PFSK-1 (cell line): ENCODE results near the gene IGF2BP1.

Experiments
- FOXP2 ChIP-seq: optimal IDR thresholded peaks from 2 replicates; pipeline ENCODE3; 2011; ENCODE audit warnings: borderline replicate concordance, control low read depth, inconsistent platforms; ENCODE audit not compliant: insufficient read depth; ENCODE audit errors: extremely low read length, extremely low read depth
- POLR2AphosphoS5 ChIP-seq: IDR thresholded peaks from 2 replicates; pipeline ENCODE4 v1.6.1; 2012; ENCODE audit warnings: low read depth, mild to moderate bottlenecking, control low read depth, low read length, moderate library complexity
- REST ChIP-seq, 2 experiments: IDR thresholded peaks; 2 replicates each; pipeline versions ENCODE4 v1.6.1 to v1.8.0; 2011 to 2012; ENCODE audit warnings: low read depth in 2 of 2, low read length in 2 of 2, control low read depth in 1 of 2, inconsistent platforms in 1 of 2, mild to moderate bottlenecking in 1 of 2, moderate library complexity in 1 of 2; ENCODE audit not compliant: insufficient read depth in 1 of 2
- SIN3A ChIP-seq: IDR thresholded peaks from 2 replicates; pipeline ENCODE4 v1.6.1; 2012; ENCODE audit warnings: mild to moderate bottlenecking, low read length, moderate library complexity, borderline replicate concordance; ENCODE audit not compliant: insufficient read depth
- TAF1 ChIP-seq: IDR thresholded peaks from 2 replicates; pipeline ENCODE4 v1.6.1; 2012; ENCODE audit warnings: low read length, control low read depth, borderline replicate concordance; ENCODE audit not compliant: insufficient read depth

The IGF2BP1 gene

GRCh38 chr17:49038138-49038537 lies 41.0 kb downstream of the IGF2BP1 start:
- TF ChIP-seq REST (IDR thresholded peaks at IDR 0.05; ENCODE audit: insufficient read depth in 1 of 2, low read depth in 2 of 2, low read length in 2 of 2) (no peak), SIN3A (no peak), POLR2AphosphoS5 (no peak), TAF1 (no peak), FOXP2 (no peak)

- TF ChIP-seq REST (IDR thresholded peaks at IDR 0.05; ENCODE audit: insufficient read depth in 1 of 2, low read depth in 2 of 2, low read length in 2 of 2) (no peak), TAF1 (no peak), POLR2AphosphoS5 (no peak), SIN3A (no peak)
These were observed 41.4 kb downstream of the IGF2BP1 start for GRCh38 chr17:49038544-49038943.

- TF ChIP-seq POLR2AphosphoS5 (no peak), TAF1 (no peak), SIN3A (no peak), FOXP2 (no peak), REST (IDR thresholded peaks at IDR 0.05; ENCODE audit: insufficient read depth in 1 of 2, low read depth in 2 of 2, low read length in 2 of 2) (no peak)
These were observed 44.3 kb downstream of the IGF2BP1 start for GRCh38 chr17:49041527-49041926.

DNA sequence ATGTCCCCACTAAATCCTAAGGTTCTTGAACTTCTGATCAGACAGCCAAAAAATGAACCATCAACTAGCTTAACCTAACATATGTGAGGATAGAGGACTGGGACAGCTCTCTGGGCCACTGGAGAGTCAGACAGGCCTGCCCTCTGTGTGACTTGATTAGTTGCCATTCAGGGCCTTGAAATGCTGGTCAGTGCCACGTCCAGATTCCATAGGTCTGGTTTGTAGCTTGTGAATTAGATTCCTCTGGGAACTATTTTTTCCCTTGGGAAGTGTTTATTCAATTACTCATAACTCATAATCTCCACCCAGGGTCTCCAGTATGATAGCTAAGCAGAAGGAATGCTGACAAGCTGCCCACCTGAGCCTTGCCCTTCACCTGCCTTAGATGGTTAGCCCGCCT lies 48.2 kb downstream of the IGF2BP1 start:
- TF ChIP-seq POLR2AphosphoS5 (no peak), TAF1 (no peak), SIN3A (no peak), FOXP2 (no peak), REST (IDR thresholded peaks at IDR 0.05; ENCODE audit: insufficient read depth in 1 of 2, low read depth in 2 of 2, low read length in 2 of 2) (no peak)

GRCh38 chr17:49046912-49047311 lies 49.7 kb downstream of the IGF2BP1 start:
- TF ChIP-seq REST (IDR thresholded peaks at IDR 0.05; ENCODE audit: insufficient read depth in 1 of 2, low read depth in 2 of 2, low read length in 2 of 2), result no peak
- TF ChIP-seq TAF1, result no peak
- no peak for TF ChIP-seq SIN3A
- TF ChIP-seq FOXP2, result no peak
- TF ChIP-seq POLR2AphosphoS5, result no peak
